Stimulated activated naive CD8-positive, alpha-beta T cell treated with anti-CD3 and anti-CD28 coated beads, Interleukin-15, amount 100 ng/mL, for 72 hours (primary cell): ENCODE data around the gene FGFR1OP2.

Experiments used
- ATAC-seq: fragments of 150-1000 bp; cut with Tn5 transposase; 2 replicates; pipeline ENCODE4 v1.10.0; 2021; ENCODE audit warnings: mild to moderate bottlenecking, moderate library complexity
- DNase-seq, 2 donors: peaks; one replicate each; pipeline ENCODE4 v3.0.0; 2021 to 2022
- H3K27ac Mint-ChIP-seq, 2 donors: one replicate each; pipeline ENCODE4 v1.8.0; 2022; ENCODE audit warnings: mild to moderate bottlenecking in 2 of 2, mixed read lengths in 2 of 2, moderate library complexity in 2 of 2
- H3K27me3 Mint-ChIP-seq: one replicate; pipeline ENCODE4 v1.8.0; 2022; ENCODE audit warnings: mixed read lengths
- H3K4me1 Mint-ChIP-seq: one replicate; pipeline ENCODE4 v1.8.0; 2022; ENCODE audit warnings: mild to moderate bottlenecking, mixed read lengths
- H3K4me3 Mint-ChIP-seq, 2 donors: one replicate each; pipeline ENCODE4 v1.8.0; 2022; ENCODE audit warnings: mild to moderate bottlenecking in 2 of 2, mixed read lengths in 2 of 2, moderate library complexity in 1 of 2
- H3K9me3 Mint-ChIP-seq, 2 donors: one replicate each; pipeline ENCODE4 v1.8.0; 2022; ENCODE audit warnings: mixed read lengths in 2 of 2

Gene FGFR1OP2

GRCh38 chr12:26976687-26977086 is 38.4 kb downstream of the FGFR1OP2 start:
- DNase-seq = no peak
- no peaks in the 10 kb centered on the region for H3K9me3 Mint-ChIP-seq
- no peaks in the 10 kb centered on the region for H3K27me3 Mint-ChIP-seq
- no peak for ATAC-seq
- peaks cover 9% of the 10 kb centered on the region for H3K4me1 Mint-ChIP-seq
- H3K27ac Mint-ChIP-seq = no peak overlapping the region
- no peak overlapping the region for H3K4me3 Mint-ChIP-seq

GRCh38 chr12:26978801-26979200 is 40.5 kb downstream of the FGFR1OP2 start:
- Mint-ChIP-seq H3K9me3 (no peaks in the 10 kb centered on the region), H3K27ac (no peak overlapping the region), H3K4me3 (no peak overlapping the region), H3K27me3 (no peaks in the 10 kb centered on the region), H3K4me1 (no peaks in the 10 kb centered on the region)
- no peak for ATAC-seq
- DNase-seq = no peak

- DNase-seq (no peak), ATAC-seq (no peak)
- H3K4me3 Mint-ChIP-seq = no peak overlapping the region
- no peak overlapping the region for H3K27ac Mint-ChIP-seq
- H3K9me3 Mint-ChIP-seq = no peaks in the 10 kb centered on the region
- H3K27me3 Mint-ChIP-seq = no peaks in the 10 kb centered on the region
- no peaks in the 10 kb centered on the region for H3K4me1 Mint-ChIP-seq
Observed at GRCh38 chr12:26979733-26980132, 41.5 kb downstream of the FGFR1OP2 start.

- H3K9me3 Mint-ChIP-seq = no peaks in the 10 kb centered on the region
- no peak overlapping the region for H3K4me3 Mint-ChIP-seq
- H3K4me1 Mint-ChIP-seq = no peaks in the 10 kb centered on the region
- no peak overlapping the region for H3K27ac Mint-ChIP-seq
- ATAC-seq (no peak), DNase-seq (no peak)
- no peaks in the 10 kb centered on the region for H3K27me3 Mint-ChIP-seq
Observed at GRCh38 chr12:26982866-26983265, 44.6 kb downstream of the FGFR1OP2 start.

- Mint-ChIP-seq H3K9me3 (no peaks in the 10 kb centered on the region), H3K4me3 (no peak overlapping the region), H3K27ac (no peak overlapping the region), H3K4me1 (no peaks in the 10 kb centered on the region), H3K27me3 (no peaks in the 10 kb centered on the region)
- DNase-seq (no peak), ATAC-seq (no peak)
Observed at GRCh38 chr12:26987634-26988424, 49.6 kb downstream of the FGFR1OP2 start.

- Mint-ChIP-seq H3K27me3 (no peaks in the 10 kb centered on the region), H3K27ac (no peak overlapping the region), H3K9me3 (no peaks in the 10 kb centered on the region)
Observed at GRCh38 chr12:26988703-26989102, 50.4 kb downstream of the FGFR1OP2 start.

GRCh38 chr12:26989873-26990272 is 51.6 kb downstream of the FGFR1OP2 start:
- Mint-ChIP-seq H3K4me3 (no peak overlapping the region), H3K27me3 (no peaks in the 10 kb centered on the region), H3K4me1 (no peaks in the 10 kb centered on the region), H3K27ac (no peak overlapping the region), H3K9me3 (no peaks in the 10 kb centered on the region)
- ATAC-seq (no peak), DNase-seq (no peak)

More at GRCh38 chr12:26988703-26989102, 50.4 kb downstream of the FGFR1OP2 start:
- no peak for ATAC-seq
- H3K4me1 Mint-ChIP-seq = no peaks in the 10 kb centered on the region
- no peak for DNase-seq
- H3K4me3 Mint-ChIP-seq = no peak overlapping the region

GRCh38 chr12:26991826-26992225 is 53.6 kb downstream of the FGFR1OP2 start:
- Mint-ChIP-seq H3K4me3 (no peak overlapping the region), H3K4me1 (no peaks in the 10 kb centered on the region), H3K9me3 (no peaks in the 10 kb centered on the region), H3K27me3 (no peaks in the 10 kb centered on the region), H3K27ac (no peak overlapping the region)
- DNase-seq (no peak), ATAC-seq (no peak)

GRCh38 chr12:26994109-26994508 is 55.8 kb downstream of the FGFR1OP2 start:
- Mint-ChIP-seq H3K4me3 (no peak overlapping the region), H3K4me1 (no peaks in the 10 kb centered on the region), H3K27me3 (no peaks in the 10 kb centered on the region), H3K9me3 (no peaks in the 10 kb centered on the region), H3K27ac (no peak overlapping the region)
- no peak for ATAC-seq
- no peak for DNase-seq

- DNase-seq (no peak), ATAC-seq (no peak)
- Mint-ChIP-seq H3K27me3 (no peaks in the 10 kb centered on the region), H3K27ac (no peak overlapping the region), H3K4me1 (peaks cover 2% of the 10 kb centered on the region), H3K9me3 (no peaks in the 10 kb centered on the region), H3K4me3 (no peak overlapping the region)
Observed at GRCh38 chr12:26995706-26996105, 57.4 kb downstream of the FGFR1OP2 start.

GRCh38 chr12:26997003-26997402 is 58.7 kb downstream of the FGFR1OP2 start:
- H3K4me3 Mint-ChIP-seq = no peak overlapping the region
- no peak for ATAC-seq
- no peaks in the 10 kb centered on the region for H3K9me3 Mint-ChIP-seq
- H3K27ac Mint-ChIP-seq = no peak overlapping the region
- H3K27me3 Mint-ChIP-seq = no peaks in the 10 kb centered on the region
- no peak for DNase-seq
- H3K4me1 Mint-ChIP-seq = peaks cover 11% of the 10 kb centered on the region

- peaks cover 22% of the 10 kb centered on the region for H3K4me1 Mint-ChIP-seq
- H3K9me3 Mint-ChIP-seq = no peaks in the 10 kb centered on the region
- H3K27ac Mint-ChIP-seq = no peak overlapping the region
- no peaks in the 10 kb centered on the region for H3K27me3 Mint-ChIP-seq
- no peak for ATAC-seq
- H3K4me3 Mint-ChIP-seq = no peak overlapping the region
- no peak for DNase-seq
Observed at GRCh38 chr12:27000961-27001360, 62.7 kb downstream of the FGFR1OP2 start.

GRCh38 chr12:27001663-27002062 is 63.4 kb downstream of the FGFR1OP2 start:
- Mint-ChIP-seq H3K9me3 (no peaks in the 10 kb centered on the region), H3K27ac (no peak overlapping the region), H3K4me3 (no peak overlapping the region), H3K4me1 (peaks cover 22% of the 10 kb centered on the region), H3K27me3 (no peaks in the 10 kb centered on the region)
- ATAC-seq (no peak), DNase-seq (no peak)

- Mint-ChIP-seq H3K9me3 (no peaks in the 10 kb centered on the region), H3K4me3 (no peak overlapping the region), H3K4me1 (peaks cover 22% of the 10 kb centered on the region), H3K27ac (no peak overlapping the region), H3K27me3 (no peaks in the 10 kb centered on the region)
- DNase-seq = no peak
- no peak for ATAC-seq
Observed at GRCh38 chr12:27002141-27002540, 63.9 kb downstream of the FGFR1OP2 start.

- no peak overlapping the region for H3K4me3 Mint-ChIP-seq
- H3K4me1 Mint-ChIP-seq = peaks cover 33% of the 10 kb centered on the region
- H3K9me3 Mint-ChIP-seq = no peaks in the 10 kb centered on the region
- DNase-seq (no peak), ATAC-seq (no peak)
- peak overlapping the region in 1 of 2 donors; percentile 7 for H3K27ac Mint-ChIP-seq
- no peaks in the 10 kb centered on the region for H3K27me3 Mint-ChIP-seq
Observed at GRCh38 chr12:27003421-27004381, 65.4 kb downstream of the FGFR1OP2 start.

- no peak for ATAC-seq
- H3K27ac Mint-ChIP-seq = no peak overlapping the region
Observed at GRCh38 chr12:27005495-27005894, 67.2 kb downstream of the FGFR1OP2 start.

More at GRCh38 chr12:27005495-27005894, 67.2 kb downstream of the FGFR1OP2 start:
- no peak for DNase-seq
- peaks cover 41% of the 10 kb centered on the region for H3K4me1 Mint-ChIP-seq
- no peak overlapping the region for H3K4me3 Mint-ChIP-seq
- no peaks in the 10 kb centered on the region for H3K9me3 Mint-ChIP-seq
- H3K27me3 Mint-ChIP-seq = no peaks in the 10 kb centered on the region
